ENCODE data around the gene FNDC3B. TPM values are rescaled to one million over a fixed set of nuclear protein-coding genes. Genes with fewer than 3 reads are reported as not detected.
A peak's percentile ranks its signal among the peaks of the same experiment; 100 is the strongest.

FNDC3B gene
- total and polyA plus RNA-seq, 2 donors (not counting 3 experiments of a cell fraction or from before 2014, with no cell fraction given), result 91.6 to 295 TPM

DNA sequence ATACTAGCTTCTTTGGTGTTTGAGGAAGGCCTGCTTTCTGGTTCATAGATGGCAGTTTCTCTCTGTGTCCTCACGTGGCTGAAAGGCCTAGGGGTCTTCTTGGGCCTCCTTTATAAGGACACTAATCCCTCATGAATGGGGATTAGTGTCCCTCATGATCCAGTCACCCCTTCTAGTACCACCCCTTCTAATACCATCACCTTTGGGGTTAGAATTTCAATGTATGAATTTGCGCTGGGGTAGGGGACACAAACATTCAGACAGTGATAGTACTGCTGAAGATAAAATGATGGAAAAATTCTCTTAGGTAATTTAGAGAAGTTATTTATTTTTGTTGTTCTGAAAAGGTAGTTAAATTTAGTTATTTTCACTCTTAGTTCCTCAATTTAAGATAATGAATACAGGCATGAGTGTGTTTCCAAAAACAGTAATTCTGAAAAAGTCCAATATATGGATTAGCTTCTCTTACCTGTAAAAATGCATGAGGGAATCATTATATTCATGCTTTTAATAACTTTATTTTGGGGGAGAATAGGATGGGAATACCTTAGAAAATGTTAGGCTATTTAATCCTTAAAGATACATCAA lies 103.6 kb downstream of the FNDC3B start:
- peaks cover 72% of the 10 kb centered on the region for H3K4me1 ChIP-seq (ENCODE audit: control insufficient read depth, extremely low read depth, insufficient read depth, low read length)
- FAIRE-seq (no peak), DNase-seq (ENCODE audit: low read depth, low spot score) (no peak)
- ChIA-PET CTCF (interaction anchor here (0.8 to 1.4 kb wide), 5 partner anchors 13 to 309 kb away, joined by 3 to 5 read pairs (median 3); no protein-coding TSS in a partner anchor), POLR2A (interaction anchor here (0.9 kb wide), 1 partner anchor 89 kb away, joined by 4 read pairs; no protein-coding TSS in a partner anchor)
- BruUV-seq (replicated peaks), result TSS peak; percentile 11
- peak overlapping the region; percentile 99 for H3K27ac ChIP-seq (ENCODE audit: insufficient read depth, low read depth, low read length)
- H3K9me3 ChIP-seq (replicated peaks; ENCODE audit: control insufficient read depth, insufficient read depth, low read length), result no peaks in the 10 kb centered on the region
- dilution Hi-C loops (cut with MboI; ENCODE audit: extremely low pct_ligation_motif_present, low sequenced_read_pairs) (no loop called here), intact Hi-C loops (cut with micrococcal nuclease) (loop anchor here (1.0 to 5.0 kb wide), 2 partner anchors 10 to 191 kb away; no protein-coding TSS in a partner anchor)
- peaks cover 2 to 5% of the 10 kb centered on the region in 2 experiments for H3K36me3 ChIP-seq (ENCODE audit: control insufficient read depth in 2 of 2, extremely low read depth in 1 of 2, insufficient read depth in 2 of 2, low read length in 2 of 2)
- H3K9me1 ChIP-seq (replicated peaks; ENCODE audit: control insufficient read depth, extremely low read depth, insufficient read depth, low read length), result no peaks in the 10 kb centered on the region
- H3K9ac ChIP-seq (replicated peaks; ENCODE audit: extremely low read depth, insufficient read depth, low read length), result peak overlapping the region; percentile 77
- no peak overlapping the region for H2AFZ ChIP-seq (ENCODE audit: low read depth, low read length)
- peak overlapping the region; percentile 55 for H3K4me2 ChIP-seq (ENCODE audit: insufficient read depth, low read length)
- H3K79me2 ChIP-seq (ENCODE audit: control insufficient read depth, insufficient read depth, low read length), result peaks cover 54% of the 10 kb centered on the region
- H3K27me3 ChIP-seq (ENCODE audit: control insufficient read depth in 2 of 2, insufficient read depth in 2 of 2, low read length in 2 of 2), result no peaks in the 10 kb centered on the region
- no peak overlapping the region for H3K4me3 ChIP-seq (replicated peaks in 1 of 3; ENCODE audit: insufficient read depth in 1 of 3, low read depth in 1 of 3, low read length in 3 of 3)
- H4K20me1 ChIP-seq (replicated peaks; ENCODE audit: control insufficient read depth, extremely low read depth, insufficient read depth, low read length), result no peaks in the 10 kb centered on the region
- TF ChIP-seq FOS (IDR thresholded peaks at IDR 0.05; ENCODE audit: borderline replicate concordance, insufficient read depth, low read length) (no peak), MYC (IDR thresholded peaks at IDR 0.05; ENCODE audit: low read depth, low read length) (no peak), JUN (IDR thresholded peaks at IDR 0.05; ENCODE audit: borderline replicate concordance, insufficient read depth, insufficient read length, low read depth) (no peak), MAX (IDR thresholded peaks at IDR 0.05; ENCODE audit: insufficient read depth, insufficient read length) (no peak), POLR2A (IDR thresholded peaks at IDR 0.05; ENCODE audit: low read depth, low read length) (no peak), EZH2 (IDR thresholded peaks at IDR 0.05; ENCODE audit: borderline replicate concordance, low read depth, low read length, severe bottlenecking) (no peak), POLR2AphosphoS5 (IDR thresholded peaks at IDR 0.05; ENCODE audit: insufficient read depth, low read depth, low read length) (no peak), GATA2 (IDR thresholded peaks at IDR 0.05; ENCODE audit: insufficient read depth, insufficient read length, low read depth, low read length) (no peak)
- TF ChIP-seq, protein P1, sequence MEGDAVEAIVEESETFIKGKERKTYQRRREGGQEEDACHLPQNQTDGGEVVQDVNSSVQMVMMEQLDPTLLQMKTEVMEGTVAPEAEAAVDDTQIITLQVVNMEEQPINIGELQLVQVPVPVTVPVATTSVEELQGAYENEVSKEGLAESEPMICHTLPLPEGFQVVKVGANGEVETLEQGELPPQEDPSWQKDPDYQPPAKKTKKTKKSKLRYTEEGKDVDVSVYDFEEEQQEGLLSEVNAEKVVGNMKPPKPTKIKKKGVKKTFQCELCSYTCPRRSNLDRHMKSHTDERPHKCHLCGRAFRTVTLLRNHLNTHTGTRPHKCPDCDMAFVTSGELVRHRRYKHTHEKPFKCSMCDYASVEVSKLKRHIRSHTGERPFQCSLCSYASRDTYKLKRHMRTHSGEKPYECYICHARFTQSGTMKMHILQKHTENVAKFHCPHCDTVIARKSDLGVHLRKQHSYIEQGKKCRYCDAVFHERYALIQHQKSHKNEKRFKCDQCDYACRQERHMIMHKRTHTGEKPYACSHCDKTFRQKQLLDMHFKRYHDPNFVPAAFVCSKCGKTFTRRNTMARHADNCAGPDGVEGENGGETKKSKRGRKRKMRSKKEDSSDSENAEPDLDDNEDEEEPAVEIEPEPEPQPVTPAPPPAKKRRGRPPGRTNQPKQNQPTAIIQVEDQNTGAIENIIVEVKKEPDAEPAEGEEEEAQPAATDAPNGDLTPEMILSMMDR (IDR thresholded peaks at IDR 0.05; ENCODE audit: extremely low read depth in 1 of 2, insufficient read depth in 1 of 2, low read depth in 1 of 2, low read length in 2 of 2), result no peak
